Measurements from ENCODE around the gene PNMA5. TPM values are rescaled to one million over a fixed set of nuclear protein-coding genes. Genes with fewer than 3 reads are reported as not detected.

PNMA5 gene
- polyA plus RNA-seq, 1 donor from 2014 or later: 1.4 TPM

GRCh38 chrX:152945021-152945979, 48.6 kb downstream of the PNMA5 start:
- no peak overlapping the region for H3K27ac ChIP-seq (ENCODE audit: low read length)
- H3K79me2 ChIP-seq (replicated peaks; ENCODE audit: insufficient read depth, low read length): no peaks in the 10 kb centered on the region
- no peaks in the 10 kb centered on the region for H3K36me3 ChIP-seq (ENCODE audit: insufficient read depth, low read length)
- no peak overlapping the region for H3K4me3 ChIP-seq (ENCODE audit: low read length)
- H3K9me3 ChIP-seq (ENCODE audit: low read length): no peaks in the 10 kb centered on the region
- H3K4me2 ChIP-seq (ENCODE audit: low read length): no peak overlapping the region
- H3K9me2 ChIP-seq (ENCODE audit: insufficient read depth, low read length): no peaks in the 10 kb centered on the region
- H3K27me3 ChIP-seq (ENCODE audit: insufficient read depth, low read depth, low read length): no peaks in the 10 kb centered on the region
- no peak overlapping the region for H3K9ac ChIP-seq (ENCODE audit: low read length)
- no peak for TF ChIP-seq POLR2AphosphoS5 (IDR thresholded peaks at IDR 0.05)
- no peak for TF ChIP-seq CTCF (IDR thresholded peaks at IDR 0.05; ENCODE audit: poor library complexity, severe bottlenecking)
- no peak for TF ChIP-seq SMC3 (conservative IDR thresholded peaks at IDR 0.05; ENCODE audit: poor library complexity)
- TF ChIP-seq TAF1 (IDR thresholded peaks at IDR 0.05; ENCODE audit: low read depth): no peak
- no peak for TF ChIP-seq EP300 (conservative IDR thresholded peaks at IDR 0.05; ENCODE audit: poor library complexity, severe bottlenecking)
- TF ChIP-seq, protein P1, sequence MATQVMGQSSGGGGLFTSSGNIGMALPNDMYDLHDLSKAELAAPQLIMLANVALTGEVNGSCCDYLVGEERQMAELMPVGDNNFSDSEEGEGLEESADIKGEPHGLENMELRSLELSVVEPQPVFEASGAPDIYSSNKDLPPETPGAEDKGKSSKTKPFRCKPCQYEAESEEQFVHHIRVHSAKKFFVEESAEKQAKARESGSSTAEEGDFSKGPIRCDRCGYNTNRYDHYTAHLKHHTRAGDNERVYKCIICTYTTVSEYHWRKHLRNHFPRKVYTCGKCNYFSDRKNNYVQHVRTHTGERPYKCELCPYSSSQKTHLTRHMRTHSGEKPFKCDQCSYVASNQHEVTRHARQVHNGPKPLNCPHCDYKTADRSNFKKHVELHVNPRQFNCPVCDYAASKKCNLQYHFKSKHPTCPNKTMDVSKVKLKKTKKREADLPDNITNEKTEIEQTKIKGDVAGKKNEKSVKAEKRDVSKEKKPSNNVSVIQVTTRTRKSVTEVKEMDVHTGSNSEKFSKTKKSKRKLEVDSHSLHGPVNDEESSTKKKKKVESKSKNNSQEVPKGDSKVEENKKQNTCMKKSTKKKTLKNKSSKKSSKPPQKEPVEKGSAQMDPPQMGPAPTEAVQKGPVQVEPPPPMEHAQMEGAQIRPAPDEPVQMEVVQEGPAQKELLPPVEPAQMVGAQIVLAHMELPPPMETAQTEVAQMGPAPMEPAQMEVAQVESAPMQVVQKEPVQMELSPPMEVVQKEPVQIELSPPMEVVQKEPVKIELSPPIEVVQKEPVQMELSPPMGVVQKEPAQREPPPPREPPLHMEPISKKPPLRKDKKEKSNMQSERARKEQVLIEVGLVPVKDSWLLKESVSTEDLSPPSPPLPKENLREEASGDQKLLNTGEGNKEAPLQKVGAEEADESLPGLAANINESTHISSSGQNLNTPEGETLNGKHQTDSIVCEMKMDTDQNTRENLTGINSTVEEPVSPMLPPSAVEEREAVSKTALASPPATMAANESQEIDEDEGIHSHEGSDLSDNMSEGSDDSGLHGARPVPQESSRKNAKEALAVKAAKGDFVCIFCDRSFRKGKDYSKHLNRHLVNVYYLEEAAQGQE (IDR thresholded peaks at IDR 0.05; ENCODE audit: borderline replicate concordance): no peak
- no peak for TF ChIP-seq EZH2 (IDR thresholded peaks at IDR 0.05; ENCODE audit: borderline replicate concordance, insufficient read depth, low read length, poor library complexity, severe bottlenecking)
- no peak for TF ChIP-seq RAD21 (conservative IDR thresholded peaks at IDR 0.05)
- H2AFZ ChIP-seq (ENCODE audit: low read depth, low read length): no peak overlapping the region
- H3F3A ChIP-seq (ENCODE audit: insufficient read depth, low read length, poor library complexity, severe bottlenecking): no peaks in the 10 kb centered on the region
- no peaks in the 10 kb centered on the region for H4K20me1 ChIP-seq (ENCODE audit: insufficient read depth)

GRCh38 chrX:152943826-152944225, 50.1 kb downstream of the PNMA5 start:
- TF ChIP-seq EZH2 (IDR thresholded peaks at IDR 0.05; ENCODE audit: borderline replicate concordance, insufficient read depth, low read length, poor library complexity, severe bottlenecking) (no peak), EP300 (conservative IDR thresholded peaks at IDR 0.05; ENCODE audit: poor library complexity, severe bottlenecking) (no peak), POLR2AphosphoS5 (IDR thresholded peaks at IDR 0.05) (no peak), SMC3 (conservative IDR thresholded peaks at IDR 0.05; ENCODE audit: poor library complexity) (no peak), MXI1 (conservative IDR thresholded peaks at IDR 0.05; ENCODE audit: poor library complexity, severe bottlenecking) (no peak), TAF1 (IDR thresholded peaks at IDR 0.05; ENCODE audit: low read depth) (no peak), CTCF (IDR thresholded peaks at IDR 0.05; ENCODE audit: poor library complexity, severe bottlenecking) (no peak), RAD21 (conservative IDR thresholded peaks at IDR 0.05) (no peak)
- TF ChIP-seq, protein P1 (IDR thresholded peaks at IDR 0.05; ENCODE audit: borderline replicate concordance): no peak
- Histone ChIP-seq H3K4me2 (ENCODE audit: low read length) (no peak overlapping the region), H2AFZ (ENCODE audit: low read depth, low read length) (no peak overlapping the region), H3K9me3 (ENCODE audit: low read length) (no peaks in the 10 kb centered on the region), H3K4me3 (ENCODE audit: low read length) (no peak overlapping the region), H3K9me2 (ENCODE audit: insufficient read depth, low read length) (no peaks in the 10 kb centered on the region), H3K27me3 (ENCODE audit: insufficient read depth, low read depth, low read length) (no peaks in the 10 kb centered on the region), H3K27ac (ENCODE audit: low read length) (no peak overlapping the region), H3K36me3 (ENCODE audit: insufficient read depth, low read length) (no peaks in the 10 kb centered on the region), H3K79me2 (replicated peaks; ENCODE audit: insufficient read depth, low read length) (no peaks in the 10 kb centered on the region), H3K9ac (ENCODE audit: low read length) (no peak overlapping the region), H4K20me1 (ENCODE audit: insufficient read depth) (no peaks in the 10 kb centered on the region), H3F3A (ENCODE audit: insufficient read depth, low read length, poor library complexity, severe bottlenecking) (no peaks in the 10 kb centered on the region)

Data from neural cell (in vitro differentiated cells).